ENCODE measurements around the gene CYSRT1.

The CYSRT1 gene

GRCh38 chr9:137264067-137264466, 39.1 kb downstream of the CYSRT1 start:
- POLR2A ChIA-PET (ENCODE audit: low non-redundant PET) = no interaction called here
- CTCF ChIA-PET = interaction anchor here (3.3 kb wide), 1 partner anchor 27 kb away, joined by 12 read pairs; no protein-coding TSS in a partner anchor

GRCh38 chr9:137265496-137266161, 40.7 kb downstream of the CYSRT1 start:
- CTCF ChIA-PET = interaction anchor here (1.3 kb wide), 1 partner anchor 9 kb away, joined by 4 read pairs; no protein-coding TSS in a partner anchor
- POLR2A ChIA-PET (ENCODE audit: low non-redundant PET) = no interaction called here
- no peak for DNase-seq (ENCODE audit: low spot score)

More at GRCh38 chr9:137264067-137264466, 39.1 kb downstream of the CYSRT1 start:
- no peak for DNase-seq (ENCODE audit: low spot score)
- peak overlapping the region; percentile 94 for H3K27ac ChIP-seq
- TF ChIP-seq, protein P1, sequence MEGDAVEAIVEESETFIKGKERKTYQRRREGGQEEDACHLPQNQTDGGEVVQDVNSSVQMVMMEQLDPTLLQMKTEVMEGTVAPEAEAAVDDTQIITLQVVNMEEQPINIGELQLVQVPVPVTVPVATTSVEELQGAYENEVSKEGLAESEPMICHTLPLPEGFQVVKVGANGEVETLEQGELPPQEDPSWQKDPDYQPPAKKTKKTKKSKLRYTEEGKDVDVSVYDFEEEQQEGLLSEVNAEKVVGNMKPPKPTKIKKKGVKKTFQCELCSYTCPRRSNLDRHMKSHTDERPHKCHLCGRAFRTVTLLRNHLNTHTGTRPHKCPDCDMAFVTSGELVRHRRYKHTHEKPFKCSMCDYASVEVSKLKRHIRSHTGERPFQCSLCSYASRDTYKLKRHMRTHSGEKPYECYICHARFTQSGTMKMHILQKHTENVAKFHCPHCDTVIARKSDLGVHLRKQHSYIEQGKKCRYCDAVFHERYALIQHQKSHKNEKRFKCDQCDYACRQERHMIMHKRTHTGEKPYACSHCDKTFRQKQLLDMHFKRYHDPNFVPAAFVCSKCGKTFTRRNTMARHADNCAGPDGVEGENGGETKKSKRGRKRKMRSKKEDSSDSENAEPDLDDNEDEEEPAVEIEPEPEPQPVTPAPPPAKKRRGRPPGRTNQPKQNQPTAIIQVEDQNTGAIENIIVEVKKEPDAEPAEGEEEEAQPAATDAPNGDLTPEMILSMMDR (conservative IDR thresholded peaks at IDR 0.05; ENCODE audit: low read depth) = no peak

DNA sequence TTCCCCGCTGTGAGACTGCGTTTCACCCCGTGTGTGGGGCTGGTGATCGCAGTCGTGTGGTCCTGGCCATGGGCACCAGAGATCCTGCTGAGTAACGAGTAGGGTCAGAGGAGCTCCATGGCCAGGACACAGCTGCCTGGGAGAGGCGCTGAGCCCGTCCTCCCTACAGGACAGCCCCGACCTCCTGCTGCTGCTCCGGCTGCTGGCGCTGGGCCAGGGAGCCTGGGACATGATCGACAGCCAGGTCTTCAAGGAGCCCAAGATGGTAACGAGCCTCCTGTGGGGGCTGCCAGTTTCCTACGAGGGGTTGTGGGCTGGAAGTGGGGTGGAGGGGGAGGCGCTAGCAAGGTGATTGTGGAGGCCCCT, 41.2 kb downstream of the CYSRT1 start:
- TF ChIP-seq, protein P1 (conservative IDR thresholded peaks at IDR 0.05; ENCODE audit: low read depth) = no peak
- CTCF ChIA-PET = interaction anchor here (1.3 kb wide), 1 partner anchor 10 kb away, joined by 4 read pairs; no protein-coding TSS in a partner anchor
- POLR2A ChIA-PET (ENCODE audit: low non-redundant PET) = no interaction called here
- peak overlapping the region; percentile 94 for H3K27ac ChIP-seq
- DNase-seq (ENCODE audit: low spot score) = no peak

More at GRCh38 chr9:137265496-137266161, 40.7 kb downstream of the CYSRT1 start:
- H3K27ac ChIP-seq = peak overlapping the region; percentile 94
- TF ChIP-seq, protein P1 (conservative IDR thresholded peaks at IDR 0.05; ENCODE audit: low read depth) = no peak

- peak overlapping the region; percentile 94 for H3K27ac ChIP-seq
- ChIA-PET POLR2A (ENCODE audit: low non-redundant PET) (interaction anchor here (0.6 kb wide), 1 partner anchor 12 kb away, joined by 3 read pairs; no protein-coding TSS in a partner anchor), CTCF (interaction anchor here (1.3 kb wide), 1 partner anchor 10 kb away, joined by 4 read pairs; no protein-coding TSS in a partner anchor)
- DNase-seq (ENCODE audit: low spot score) = no peak
- TF ChIP-seq, protein P1 (conservative IDR thresholded peaks at IDR 0.05; ENCODE audit: low read depth) = no peak
Measured at GRCh38 chr9:137266585-137267453, 41.8 kb downstream of the CYSRT1 start.

DNA sequence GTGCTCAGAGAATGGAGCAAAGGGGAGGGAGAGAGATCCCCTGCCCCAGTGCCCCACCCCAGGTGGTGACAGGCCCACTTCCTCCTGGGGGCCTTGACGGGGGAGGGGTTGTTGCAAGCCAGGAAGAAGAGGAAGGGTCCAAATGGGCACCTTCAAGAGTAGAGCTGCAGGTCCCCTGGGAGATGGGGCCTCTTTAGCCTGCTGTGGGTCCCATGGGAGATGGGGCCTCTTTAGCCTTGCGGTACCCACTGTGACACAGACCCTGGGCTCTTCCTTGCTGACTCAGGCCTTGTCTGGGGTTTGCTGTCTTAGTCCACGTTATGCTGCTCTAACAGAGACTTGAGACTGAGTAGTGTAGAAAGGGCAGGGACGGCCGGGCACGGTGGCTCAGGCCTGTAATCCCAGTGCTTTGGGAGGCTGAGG, 43.0 kb downstream of the CYSRT1 start:
- no peak for DNase-seq (ENCODE audit: low spot score)
- POLR2A ChIA-PET (ENCODE audit: low non-redundant PET) = interaction anchor here (0.6 kb wide), 1 partner anchor 178 kb away, joined by 4 read pairs; no protein-coding TSS in a partner anchor
- CTCF ChIA-PET = no interaction called here
- TF ChIP-seq, protein P1 (conservative IDR thresholded peaks at IDR 0.05; ENCODE audit: low read depth) = no peak
- peak overlapping the region; percentile 94 for H3K27ac ChIP-seq

GRCh38 chr9:137268538-137269201, 43.7 kb downstream of the CYSRT1 start:
- no peak for DNase-seq (ENCODE audit: low spot score)
- POLR2A ChIA-PET (ENCODE audit: low non-redundant PET) = interaction anchor here (0.6 kb wide), 1 partner anchor 178 kb away, joined by 4 read pairs; no protein-coding TSS in a partner anchor
- H3K27ac ChIP-seq = peak overlapping the region; percentile 94
- TF ChIP-seq, protein P1 (conservative IDR thresholded peaks at IDR 0.05; ENCODE audit: low read depth) = no peak
- CTCF ChIA-PET = interaction anchor here (1.1 kb wide), 1 partner anchor 34 kb away, joined by 3 read pairs; no protein-coding TSS in a partner anchor

Data from RWPE1 (cell line).